ENCODE measurements around the gene CLPTM1L. TPM values are rescaled to one million over a fixed set of nuclear protein-coding genes. Genes with fewer than 3 reads are reported as not detected.

CLPTM1L gene
- total and polyA plus RNA-seq, 9 of the 15 experiments (the other 6 are each of a cell fraction or from before 2014, with no cell fraction given): 3.5 to 217 (median 177) TPM

DNA sequence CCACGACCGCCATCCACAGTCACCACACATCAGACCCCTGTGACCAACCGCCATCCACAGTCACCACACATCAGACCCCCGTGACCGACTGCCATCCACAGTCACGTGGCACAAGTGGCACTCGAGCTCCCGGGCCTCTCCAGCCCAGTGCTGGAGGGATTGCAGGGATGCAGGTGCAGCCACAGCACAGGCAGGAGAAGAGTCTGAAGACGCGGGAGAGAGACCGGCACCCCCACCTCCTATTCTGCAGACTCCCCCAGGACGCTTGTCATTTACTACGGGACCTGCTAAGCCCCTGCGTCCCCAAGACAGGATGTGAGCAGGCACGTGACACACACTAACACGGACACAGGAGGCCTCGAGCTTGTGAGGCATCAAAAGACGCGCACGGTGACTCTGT lies 71.2 kb downstream of the CLPTM1L start:
- CTCF ChIA-PET (ENCODE audit: low intra/inter-chr PET ratio): no interaction called here

DNA sequence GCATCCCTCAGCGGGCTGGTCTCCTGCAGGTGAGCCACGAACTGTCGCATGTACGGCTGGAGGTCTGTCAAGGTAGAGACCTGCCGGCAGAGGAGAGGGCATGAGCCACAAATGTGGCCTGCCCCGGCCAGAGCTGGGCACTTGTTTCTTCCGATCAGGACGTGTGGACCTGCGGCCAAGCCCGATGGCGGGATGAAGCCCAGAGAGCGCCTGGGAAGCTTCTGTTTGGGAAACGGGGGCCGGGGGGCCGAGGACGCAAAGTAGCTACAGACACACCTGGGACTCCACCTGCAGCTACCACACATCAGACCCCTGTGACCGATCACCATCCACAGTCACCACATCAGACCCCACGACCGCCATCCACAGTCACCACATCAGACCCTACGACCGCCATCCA lies 72.7 kb downstream of the CLPTM1L start:
- ChIA-PET CTCF (ENCODE audit: low intra/inter-chr PET ratio) (no interaction called here), POLR2A (no interaction called here)
- no peaks in the 10 kb centered on the region for H4K20me1 ChIP-seq (replicated peaks; ENCODE audit: control insufficient read depth, insufficient read depth, low read length)
- no peaks in the 10 kb centered on the region for H3K79me2 ChIP-seq (ENCODE audit: control insufficient read depth, insufficient read depth, low read length)
- FAIRE-seq (no peak), DNase-seq (ENCODE audit: extremely low read depth in 1 of 4, low spot score in 3 of 4) (no peak), ATAC-seq (no peak)
- no peak overlapping the region; a peak in 1 of 4 replicates for H3K9ac ChIP-seq (ENCODE audit: insufficient read depth in 1 of 2, low read depth in 2 of 2, low read length in 2 of 2)
- H3K4me3 ChIP-seq: no peak overlapping the region
- no peaks in the 10 kb centered on the region for H3K9me3 ChIP-seq (replicated peaks; ENCODE audit: control insufficient read depth, insufficient read depth, low read depth, low read length)
- in situ Hi-C loops (cut with MboI) (no loop called here), intact Hi-C loops (cut with micrococcal nuclease) (no loop called here)
- no peaks in the 10 kb centered on the region for H3K36me3 ChIP-seq (ENCODE audit: control insufficient read depth, insufficient read depth, low read length)
- WGBS (ENCODE audit: insufficient coverage, low coverage, missing lambda C conversion rate): 43% methylated on average over 21 of the region's 21 CpGs
- BruUV-seq (replicated peaks): no TSS peak
- no peak overlapping the region for H2AFZ ChIP-seq (ENCODE audit: low read depth, low read length)
- H3K4me2 ChIP-seq (ENCODE audit: insufficient read depth, low read length): no peak overlapping the region
- H3K27ac ChIP-seq (ENCODE audit: extremely low read depth, low read depth, low read length): no peak overlapping the region
- peaks cover 0 to 26% of the 10 kb centered on the region in 2 experiments; a peak in 1 of 5 replicates for H3K4me1 ChIP-seq (replicated peaks in 1 of 2; ENCODE audit: control insufficient read depth in 2 of 2, insufficient read depth in 2 of 2, low read length in 2 of 2)
- peaks cover 9 to 50% of the 10 kb centered on the region in 2 experiments; a peak in 4 of 5 replicates for H3K27me3 ChIP-seq (ENCODE audit: control insufficient read depth in 2 of 2, insufficient read depth in 2 of 2, low read length in 2 of 2)
- H3K9me1 ChIP-seq (ENCODE audit: control insufficient read depth, insufficient read depth, low read length): no peaks in the 10 kb centered on the region
- TF ChIP-seq GATAD2A (IDR thresholded peaks at IDR 0.05): no peak
- TF ChIP-seq KLF16 (IDR thresholded peaks at IDR 0.05): no peak
- no peak for TF ChIP-seq ZNF232 (CRISPR knock-in tag; IDR thresholded peaks at IDR 0.05)
- no peak for TF ChIP-seq HDAC6 (IDR thresholded peaks at IDR 0.05; ENCODE audit: low read depth, low read length)
- TF ChIP-seq ZNF695 (CRISPR knock-in tag; IDR thresholded peaks at IDR 0.05): no peak
- no peak for TF ChIP-seq ETV6 (IDR thresholded peaks at IDR 0.05; ENCODE audit: borderline replicate concordance in 1 of 2, low read depth in 2 of 2, low read length in 1 of 2)
- no peak for TF ChIP-seq ETV6 (CRISPR knock-in tag; IDR thresholded peaks at IDR 0.05; ENCODE audit: borderline replicate concordance)
- no peak for TF ChIP-seq NCOA4 (IDR thresholded peaks at IDR 0.05; ENCODE audit: partially characterized antibody)
- TF ChIP-seq E4F1 (CRISPR knock-in tag; IDR thresholded peaks at IDR 0.05; ENCODE audit: borderline replicate concordance): no peak
- TF ChIP-seq PML (IDR thresholded peaks at IDR 0.05; ENCODE audit: low read length): no peak

More for the DNA sequence above, 71.2 kb downstream of the CLPTM1L start:
- in situ Hi-C loops (cut with MboI) (no loop called here), intact Hi-C loops (cut with micrococcal nuclease) (no loop called here)
- Histone ChIP-seq H3K4me1 (replicated peaks in 1 of 2; ENCODE audit: control insufficient read depth in 2 of 2, insufficient read depth in 2 of 2, low read length in 2 of 2) (peaks cover 0 to 30% of the 10 kb centered on the region in 2 experiments; a peak in 1 of 5 replicates), H3K27me3 (ENCODE audit: control insufficient read depth in 2 of 2, insufficient read depth in 2 of 2, low read length in 2 of 2) (peaks cover 13 to 49% of the 10 kb centered on the region in 2 experiments), H3K4me3 (no peak overlapping the region), H3K36me3 (ENCODE audit: control insufficient read depth, insufficient read depth, low read length) (no peaks in the 10 kb centered on the region), H2AFZ (ENCODE audit: low read depth, low read length) (no peak overlapping the region), H3K79me2 (ENCODE audit: control insufficient read depth, insufficient read depth, low read length) (no peaks in the 10 kb centered on the region), H3K9me1 (ENCODE audit: control insufficient read depth, insufficient read depth, low read length) (no peaks in the 10 kb centered on the region), H4K20me1 (replicated peaks; ENCODE audit: control insufficient read depth, insufficient read depth, low read length) (peaks cover 5% of the 10 kb centered on the region; the same call in 1 of the 2 replicates), H3K9ac (ENCODE audit: insufficient read depth in 1 of 2, low read depth in 2 of 2, low read length in 2 of 2) (no peak overlapping the region), H3K9me3 (replicated peaks; ENCODE audit: control insufficient read depth, insufficient read depth, low read depth, low read length) (no peaks in the 10 kb centered on the region), H3K4me2 (ENCODE audit: insufficient read depth, low read length) (no peak overlapping the region), H3K27ac (ENCODE audit: extremely low read depth, low read depth, low read length) (no peak overlapping the region)
- no TSS peak for BruUV-seq (replicated peaks)
- DNase-seq (ENCODE audit: extremely low read depth in 1 of 4, low spot score in 3 of 4) (no peak), FAIRE-seq (no peak), ATAC-seq (no peak)
- 0 out of 2 replicates have a peak, but pooled peaks have one; percentile 13 for TF ChIP-seq USF1 (CRISPR knock-in tag; IDR thresholded peaks at IDR 0.05)
- TF ChIP-seq TAF15 (IDR thresholded peaks at IDR 0.05; ENCODE audit: low read depth, low read length): no peak
- POLR2A ChIA-PET: no interaction called here
- WGBS (ENCODE audit: insufficient coverage, low coverage, missing lambda C conversion rate): 48% methylated on average over 17 of the region's 20 CpGs

Data from K562 (cell line).